Measurements from ENCODE around the gene ATP5PD.
"Not testable (repeated sequence)": the region's sequence is repeated elsewhere in the genome, so short reads cannot be mapped to it uniquely, and the experiment has no call there.

Gene ATP5PD

DNA sequence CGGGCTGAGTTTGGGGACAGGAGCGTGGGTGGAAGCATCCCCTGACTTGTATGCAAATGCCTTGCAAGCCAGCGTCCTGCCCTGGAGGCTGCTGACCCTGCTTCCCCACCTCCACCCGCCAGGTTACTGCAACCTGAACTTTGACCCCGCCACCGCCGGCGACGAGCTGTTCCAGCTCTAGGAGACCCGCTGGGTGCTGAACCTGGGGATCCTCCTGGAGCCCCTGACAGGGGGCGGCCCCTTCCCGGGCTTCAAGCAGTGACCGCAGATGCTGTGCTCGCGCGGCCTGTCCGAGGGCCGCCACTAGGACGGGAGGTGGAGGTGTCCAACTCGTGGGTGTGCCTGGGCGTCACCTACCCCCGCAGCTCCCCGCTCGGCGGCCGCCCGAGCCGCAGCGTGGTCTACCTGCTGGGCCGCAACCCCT, 30.3 kb upstream of the ATP5PD start:
- DNase-seq: no peak

DNA sequence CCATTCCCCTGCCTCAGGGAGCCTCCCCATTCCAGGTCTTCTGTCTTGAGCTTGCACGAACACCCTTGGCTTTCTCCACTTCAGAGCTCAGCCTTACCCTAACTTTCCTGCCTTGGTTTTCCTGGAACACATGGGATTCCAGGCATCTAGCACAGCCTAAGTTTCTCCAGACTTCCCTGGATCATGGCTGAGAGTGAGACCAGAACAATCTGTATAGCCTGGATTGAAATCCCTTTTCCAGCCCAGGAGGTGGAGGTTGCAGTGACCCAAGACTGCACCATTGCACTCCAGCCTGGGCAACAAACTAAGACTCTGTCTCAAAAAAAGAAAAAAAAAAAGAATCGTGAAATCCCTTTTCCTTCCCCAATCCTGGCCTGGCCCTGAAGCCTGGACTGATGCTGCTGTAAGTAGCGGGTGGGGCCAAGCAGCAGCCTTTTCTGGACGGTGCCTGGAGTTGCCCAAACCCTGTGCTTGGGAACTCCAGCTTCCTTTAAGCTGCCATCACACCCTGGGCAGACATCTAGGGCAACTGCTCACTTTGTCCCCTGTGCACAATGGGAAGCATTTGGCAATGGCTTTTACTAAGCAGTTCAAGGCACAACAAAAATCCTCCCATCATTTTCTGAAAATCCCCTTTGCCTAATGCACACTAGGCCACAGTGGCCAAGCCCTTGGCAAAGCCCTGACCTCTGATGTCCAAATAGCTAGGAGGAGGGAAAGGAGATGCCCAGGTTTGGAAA, 29.0 kb upstream of the ATP5PD start:
- DNase-seq: no peak

DNA sequence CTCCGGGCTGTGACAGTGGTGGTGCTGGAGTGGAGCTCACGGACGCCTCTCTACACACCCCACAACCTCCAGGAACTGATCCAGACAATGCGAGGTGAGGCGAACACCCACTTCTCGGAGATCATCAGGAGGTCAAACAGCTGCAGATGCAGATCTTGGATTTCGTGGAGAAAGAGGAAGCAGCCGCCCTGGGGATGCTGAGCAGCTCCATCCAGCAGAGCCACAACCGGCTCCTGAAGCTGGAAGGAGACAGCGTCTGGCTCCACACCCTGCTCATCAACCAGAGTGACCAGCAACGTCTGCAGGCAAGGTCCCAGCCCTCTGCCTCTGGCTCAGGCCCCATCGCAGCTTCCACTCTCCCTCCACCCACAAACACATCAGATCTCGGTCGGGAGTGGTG, 27.8 kb upstream of the ATP5PD start:
- peak; percentile 45 for DNase-seq

DNA sequence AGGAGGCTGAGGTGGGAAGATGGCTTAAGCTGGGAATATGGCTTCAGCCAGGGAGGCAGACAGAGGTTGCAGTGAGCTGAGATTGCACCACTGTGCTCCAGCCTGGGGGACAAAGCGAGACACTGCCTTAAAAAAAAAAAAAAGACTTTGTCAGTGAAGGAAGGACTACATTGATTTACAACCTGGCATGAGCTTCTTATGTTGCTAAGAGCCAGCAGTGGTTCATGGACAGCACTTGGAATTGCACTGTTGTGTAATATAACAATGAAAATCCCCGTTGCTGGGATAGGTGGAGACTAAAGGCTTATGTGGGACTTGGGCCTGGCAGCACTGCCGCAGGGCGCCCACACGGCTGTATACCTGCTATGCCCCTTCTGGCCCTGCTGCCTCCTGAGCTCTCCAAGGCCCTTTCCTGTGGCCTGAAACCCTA, 26.9 kb upstream of the ATP5PD start:
- no peak for DNase-seq

DNA sequence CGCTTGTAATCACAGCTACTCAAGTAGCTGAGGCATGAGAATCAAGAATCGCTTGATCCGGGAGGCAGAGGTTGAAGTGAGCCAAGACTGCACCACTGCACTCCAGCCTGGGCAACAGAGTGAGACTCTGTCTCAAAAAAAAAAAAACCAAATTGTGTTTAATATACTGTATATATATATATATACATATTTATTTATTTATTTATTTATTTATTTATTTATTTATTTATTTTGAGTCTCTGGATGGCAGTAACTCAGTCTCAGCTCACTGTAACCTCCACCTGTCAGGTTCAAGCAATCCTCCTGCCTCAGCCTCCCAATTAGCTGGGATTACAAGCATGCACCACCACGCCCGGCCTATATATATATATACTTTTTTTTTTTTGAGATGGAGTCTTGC, 26.1 kb upstream of the ATP5PD start:
- DNase-seq: not testable (repeated sequence)

DNA sequence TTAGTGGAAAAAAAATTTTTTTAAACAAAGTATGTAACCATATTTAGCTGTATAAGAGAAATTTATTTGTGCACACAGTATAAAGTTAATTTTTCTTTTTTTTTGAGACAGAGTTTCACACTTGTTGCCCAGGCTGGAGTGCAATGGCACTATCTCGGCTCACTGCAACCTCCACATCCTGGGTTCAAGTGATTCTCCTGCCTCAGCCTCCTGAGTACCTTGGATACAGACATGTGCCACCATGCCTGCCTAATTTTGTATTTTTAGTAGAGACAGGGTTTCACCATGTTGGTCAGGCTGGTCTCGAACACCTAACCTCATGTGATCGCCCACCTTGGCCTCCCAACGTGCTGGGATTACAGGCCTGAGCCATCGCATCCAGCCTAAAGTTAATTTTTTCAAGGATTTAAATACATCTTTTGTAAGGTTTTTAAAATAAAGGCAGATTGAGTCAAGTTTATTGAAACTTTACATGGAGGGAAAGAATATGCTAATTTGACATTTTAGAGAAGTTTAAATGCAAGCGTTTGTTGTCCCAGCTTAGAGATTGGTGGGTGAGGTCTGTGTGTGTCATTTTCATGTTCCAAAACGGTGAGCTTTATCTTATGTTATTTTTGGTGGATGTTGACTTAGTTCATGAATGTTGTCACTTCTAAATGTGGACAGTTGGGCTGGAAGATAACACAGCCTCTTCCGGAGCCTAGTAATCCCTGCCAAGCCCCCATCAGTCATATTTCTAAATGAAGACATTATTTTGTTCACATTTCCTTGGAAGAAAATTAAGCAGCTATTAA, 24.9 kb upstream of the ATP5PD start:
- DNase-seq: not testable (repeated sequence)

DNA sequence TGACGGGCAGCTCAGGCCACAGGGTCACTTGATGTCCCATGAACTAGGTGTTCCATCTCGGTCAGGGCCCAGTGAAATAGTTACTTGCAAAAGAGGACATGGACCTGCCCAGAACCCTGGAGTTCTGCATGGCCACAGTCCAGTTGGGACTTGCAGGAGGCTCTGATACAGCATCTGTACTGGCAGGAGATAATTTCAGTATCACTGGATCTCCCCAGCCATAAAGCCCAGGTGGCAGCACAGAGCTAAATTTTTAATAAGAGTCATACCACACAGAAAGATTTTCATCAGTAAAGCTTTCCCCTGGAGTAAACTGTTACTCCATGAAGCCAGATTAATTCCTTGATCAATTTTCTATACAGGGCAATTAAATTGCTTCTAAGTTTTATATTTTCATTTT, 23.0 kb upstream of the ATP5PD start:
- no peak for DNase-seq

DNA sequence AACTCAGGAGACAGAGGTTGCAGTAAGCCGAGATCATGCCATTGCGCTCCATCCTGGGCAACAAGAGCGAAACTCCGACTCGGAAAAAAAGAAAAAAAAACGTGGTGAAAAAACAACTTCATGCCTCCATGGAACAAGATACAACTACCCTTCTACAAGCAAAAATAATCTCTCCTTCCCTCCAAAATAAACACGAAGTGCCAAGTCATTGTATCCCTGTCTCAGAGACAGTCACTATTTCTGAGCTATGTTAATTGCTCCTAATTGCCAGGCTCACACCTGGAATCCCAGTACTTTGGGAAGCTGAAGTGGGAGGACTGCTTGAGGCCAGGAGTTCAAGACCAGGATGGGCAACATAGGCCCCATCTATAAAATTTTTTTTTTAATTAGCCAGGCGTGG, 22.0 kb upstream of the ATP5PD start:
- no peak for DNase-seq

DNA sequence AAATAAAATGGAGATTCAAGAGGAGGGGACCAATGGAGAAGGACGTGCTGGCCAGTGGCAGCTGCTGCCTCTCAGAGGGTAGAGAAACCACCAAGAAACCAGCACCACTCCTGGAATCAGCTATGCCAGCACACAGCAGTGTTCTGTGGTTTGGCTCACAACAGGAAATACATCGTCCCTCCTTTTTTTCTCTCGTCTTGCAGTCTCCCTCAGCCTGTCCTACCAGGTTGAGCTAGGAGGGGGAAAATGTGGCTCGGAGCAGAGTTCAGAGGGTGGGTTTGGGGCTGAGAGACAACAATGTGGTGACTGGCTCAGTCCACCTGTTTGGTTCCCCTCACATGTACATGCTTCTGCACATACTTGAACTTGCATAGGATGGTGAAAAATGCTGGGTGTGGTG, 21.1 kb upstream of the ATP5PD start:
- peak; percentile 62 for DNase-seq

DNA sequence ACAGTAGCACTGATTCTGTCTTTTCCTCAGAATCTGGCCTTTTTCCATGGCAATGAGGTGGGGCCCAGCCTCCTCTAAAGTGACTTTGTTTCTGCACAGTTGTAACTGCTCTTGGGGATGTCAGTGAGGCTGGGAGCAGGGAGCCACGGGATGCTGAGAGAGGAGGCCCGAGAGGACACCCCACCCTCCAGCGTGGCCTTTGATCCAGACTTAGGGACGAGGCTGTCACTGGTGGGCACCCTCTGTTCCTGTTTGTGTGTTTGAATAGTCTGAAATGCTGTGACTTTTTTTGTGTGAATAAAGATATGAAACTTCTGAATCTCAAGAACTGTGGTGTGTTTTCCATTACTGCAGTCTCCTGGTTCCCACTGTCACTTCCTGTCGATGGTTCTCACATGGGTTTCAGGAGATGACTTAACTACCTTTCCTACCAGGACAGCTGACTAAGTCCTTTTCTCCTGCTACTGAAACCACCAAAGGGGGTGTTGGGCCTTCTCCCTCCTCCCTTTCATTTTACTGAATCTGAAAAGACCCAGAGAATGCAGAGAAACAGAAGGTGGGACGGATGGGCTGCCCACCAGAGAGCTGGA, 18.9 kb upstream of the ATP5PD start:
- DNase-seq: no peak

DNA sequence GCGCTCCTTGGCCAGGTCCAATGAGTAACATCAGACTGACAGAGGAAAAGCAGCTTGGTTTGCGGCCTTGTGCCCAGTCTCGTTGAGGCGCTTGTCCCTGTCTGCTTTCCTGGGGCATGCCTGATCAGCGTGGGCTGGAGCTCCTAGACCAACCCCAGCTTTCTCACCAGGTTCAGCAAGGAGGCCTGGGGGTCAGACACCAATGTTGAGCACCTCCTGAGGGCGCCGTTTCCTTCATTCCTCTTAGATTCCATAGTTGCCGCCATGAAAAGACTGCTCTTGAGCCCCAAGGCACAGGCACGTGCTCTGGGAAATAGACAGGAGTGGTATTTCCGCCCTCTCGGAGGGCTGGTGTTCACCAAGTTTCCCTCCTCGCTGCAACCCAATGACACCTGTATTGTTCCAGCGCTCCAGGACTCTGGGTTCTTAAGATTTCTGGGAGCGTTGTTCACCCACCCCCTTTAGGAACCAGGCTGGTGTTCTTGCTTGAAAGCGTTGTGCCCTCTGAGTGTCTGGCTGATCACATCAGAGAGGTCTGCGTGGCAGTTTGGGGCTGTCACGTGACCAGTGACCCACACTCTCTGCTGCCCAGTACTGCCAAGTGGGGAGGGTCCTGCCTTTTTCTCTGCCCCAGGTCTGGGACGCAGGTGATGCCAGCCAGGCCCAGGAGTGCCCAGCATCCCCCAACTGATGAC, 18.2 kb upstream of the ATP5PD start:
- no peak for DNase-seq

DNA sequence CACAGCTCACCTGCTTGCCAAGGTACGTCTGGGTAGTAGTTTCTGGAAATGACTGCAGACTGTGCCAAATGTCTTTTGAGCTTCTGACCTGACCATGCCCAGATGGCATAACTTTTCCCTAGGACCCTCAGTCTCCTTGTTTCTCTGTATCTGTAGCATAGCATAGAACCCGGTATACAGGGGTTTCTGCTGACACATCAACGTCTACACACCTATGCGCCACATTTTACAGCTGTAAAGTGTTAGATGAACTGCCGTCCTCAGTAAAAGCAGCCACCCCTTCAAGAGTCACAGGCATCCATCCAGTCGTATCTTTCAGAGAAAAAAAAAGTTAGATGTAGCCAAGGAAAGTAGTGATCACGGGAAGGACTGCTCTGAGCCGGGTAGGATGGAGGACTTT, 17.7 kb upstream of the ATP5PD start:
- no peak for DNase-seq

DNA sequence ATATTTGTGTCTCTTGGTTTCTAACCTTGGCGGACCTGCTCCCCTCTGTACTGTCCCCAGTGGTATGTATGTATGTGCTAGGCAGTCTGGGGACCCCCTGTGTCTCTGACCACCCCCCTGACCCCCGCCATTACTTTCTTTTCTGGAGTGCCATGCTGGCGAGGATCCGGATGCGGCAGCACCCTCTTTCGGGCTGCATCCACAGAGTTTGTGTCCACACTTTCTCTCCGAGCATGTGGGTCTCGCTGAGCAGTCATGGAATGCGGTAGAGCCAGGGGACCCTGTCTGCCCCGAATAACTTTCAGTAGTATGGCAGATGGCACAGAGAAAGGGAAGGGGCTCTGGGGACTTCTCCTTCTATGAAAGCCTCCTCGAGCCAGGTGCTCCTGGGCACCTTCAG, 17.3 kb upstream of the ATP5PD start:
- no peak for DNase-seq

DNA sequence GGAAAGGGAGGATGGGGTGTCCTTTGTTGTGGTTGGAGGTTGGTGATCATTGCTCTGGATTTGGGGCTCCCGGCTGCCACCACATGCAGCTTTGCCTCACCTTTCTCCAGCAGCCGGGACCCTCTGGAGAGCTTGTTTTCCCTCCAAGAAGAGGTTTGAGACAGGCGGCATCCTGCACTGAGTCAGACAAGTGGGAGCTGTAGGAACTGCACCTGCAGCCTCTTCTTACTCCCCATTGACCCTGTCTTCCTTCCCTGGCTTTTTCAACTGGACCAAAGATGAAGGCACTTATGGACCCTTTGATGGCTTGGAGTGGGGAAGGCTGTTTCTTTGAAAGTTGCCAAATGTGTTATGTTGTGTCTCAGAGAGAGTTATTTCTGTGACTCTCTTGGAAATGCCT, 16.9 kb upstream of the ATP5PD start:
- no peak for DNase-seq

DNA sequence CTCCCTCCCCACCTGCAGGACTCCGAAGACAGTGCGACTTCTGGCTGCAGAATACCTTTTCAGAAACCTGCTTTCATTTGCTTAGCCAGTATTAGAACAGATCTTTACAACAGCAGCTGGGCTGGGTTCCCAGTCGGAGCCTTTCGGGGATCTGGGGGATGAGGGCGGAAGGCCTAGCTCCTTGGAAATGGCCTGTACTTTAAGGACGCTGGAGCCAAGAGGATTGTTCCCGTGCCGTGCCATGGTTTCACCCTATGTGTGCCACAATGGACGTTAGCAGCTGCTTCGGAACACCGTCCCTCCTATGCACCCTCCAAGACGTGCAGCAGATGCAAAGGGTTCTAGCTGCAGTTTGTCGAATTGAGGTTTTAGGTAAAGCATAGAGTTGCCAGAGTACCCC, 16.4 kb upstream of the ATP5PD start:
- DNase-seq: no peak

DNA sequence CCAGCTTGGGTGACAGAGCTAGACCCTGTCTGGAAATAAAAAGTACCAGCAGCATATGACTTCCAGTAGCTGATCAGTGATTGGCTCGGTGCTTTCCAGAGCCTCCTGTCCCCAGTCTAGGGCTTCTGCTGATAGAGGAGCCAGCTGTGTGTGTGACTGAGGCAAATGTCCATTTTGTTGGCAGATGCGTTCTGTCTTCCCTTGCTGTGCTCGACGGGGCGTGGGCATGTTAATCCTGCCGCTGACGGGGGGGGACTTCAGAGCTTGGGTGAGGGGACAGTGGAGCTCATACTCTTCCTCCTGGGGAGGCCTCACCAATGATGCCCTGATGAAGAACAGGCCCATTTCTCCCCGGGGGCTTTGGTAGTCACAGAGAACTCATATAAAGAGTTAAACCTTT, 14.8 kb upstream of the ATP5PD start:
- DNase-seq: no peak

DNA sequence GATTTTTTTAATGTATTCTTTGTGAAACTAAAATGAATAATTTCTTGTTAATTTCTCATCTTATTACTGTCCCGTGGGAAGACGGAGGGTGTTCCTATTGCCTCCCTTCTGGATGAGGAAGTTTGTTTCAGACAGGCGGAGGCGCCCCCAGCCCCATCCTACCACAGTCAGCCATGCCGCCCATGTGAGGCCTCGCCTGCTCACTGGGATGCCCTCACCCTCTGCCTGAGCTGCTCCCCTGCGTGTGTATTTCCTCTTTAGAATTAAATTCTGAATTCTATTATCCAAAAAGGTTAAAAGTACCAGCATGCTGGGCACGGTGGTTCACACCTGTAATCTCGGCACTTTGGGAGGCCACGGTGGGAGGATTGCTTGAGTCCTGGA, 14.3 kb upstream of the ATP5PD start:
- no peak for DNase-seq

DNA sequence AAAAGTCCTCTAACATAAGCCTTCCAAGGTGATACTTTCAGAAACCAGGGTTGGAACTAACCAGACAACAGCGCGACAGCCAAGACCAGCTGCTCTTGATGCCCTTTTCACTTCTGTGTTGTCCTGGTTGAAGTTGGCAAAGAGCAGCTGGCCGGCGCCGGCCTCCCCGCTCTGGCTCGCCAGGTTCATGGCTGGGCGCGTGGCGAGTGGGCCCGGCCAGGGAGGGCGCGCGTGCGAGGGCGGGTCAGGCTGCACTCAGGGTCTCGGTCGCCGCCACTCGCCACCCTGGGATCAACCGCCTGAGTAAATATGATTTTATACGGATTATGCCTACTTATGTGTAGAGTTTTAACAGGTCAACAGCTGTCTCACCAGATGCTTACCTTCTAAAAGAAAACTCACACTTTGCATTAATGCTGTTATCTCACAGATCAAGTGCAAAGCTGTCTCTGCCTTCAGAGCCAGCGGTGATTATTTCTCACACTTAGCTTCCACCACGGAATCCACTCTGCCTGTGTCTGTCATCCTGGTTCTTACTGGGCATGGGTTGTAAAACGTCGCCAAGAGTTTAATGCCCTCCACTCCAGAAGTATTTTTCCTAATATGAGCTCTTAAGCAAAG, 13.8 kb upstream of the ATP5PD start:
- no peak for DNase-seq

DNA sequence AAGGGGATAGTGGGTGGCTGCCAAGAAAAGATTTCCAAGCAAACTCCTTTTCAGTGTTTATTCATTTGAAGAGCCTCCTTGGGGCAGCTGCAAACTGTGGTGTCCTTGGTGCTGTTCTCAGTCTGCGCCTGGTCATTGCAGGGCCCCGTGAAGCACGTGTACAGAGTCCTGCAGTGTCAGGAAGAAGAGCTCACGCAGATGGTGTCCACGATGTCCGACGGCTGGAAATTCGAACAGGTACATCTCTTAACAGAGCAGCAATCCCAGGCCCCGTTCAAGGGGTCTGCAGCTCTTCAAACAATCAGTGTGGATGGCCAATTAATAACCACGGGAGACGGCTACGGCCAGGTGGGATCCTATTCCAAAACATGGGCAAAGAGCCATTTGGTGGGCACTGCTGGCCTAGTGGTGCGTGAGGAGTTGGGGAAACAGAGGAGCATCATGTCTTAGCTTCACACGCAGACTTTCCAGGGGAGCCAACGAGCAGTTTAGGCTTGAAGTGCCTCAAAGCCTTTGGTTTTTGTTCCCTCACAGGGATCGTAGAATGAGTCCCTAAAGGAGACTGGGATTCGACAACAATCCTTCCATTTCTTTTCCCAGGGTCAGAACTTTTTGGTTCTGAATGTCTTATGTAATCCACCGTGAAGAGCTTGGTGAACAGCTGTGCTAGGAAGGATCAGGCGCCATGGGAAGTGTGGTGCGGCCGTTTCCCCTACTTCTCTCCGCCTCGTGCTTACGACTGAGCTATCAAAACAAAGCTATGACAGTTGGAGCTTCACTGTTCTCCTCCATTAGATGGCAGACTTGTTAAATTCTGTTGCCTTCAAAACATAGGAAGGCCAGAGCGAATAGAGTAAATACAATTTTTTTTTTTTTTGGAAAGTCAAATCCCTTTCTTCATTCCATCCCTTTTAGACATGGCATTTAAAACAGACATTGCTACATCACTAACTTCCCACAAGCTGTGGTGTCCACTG, 12.9 kb upstream of the ATP5PD start:
- peak; percentile 74 for DNase-seq

DNA sequence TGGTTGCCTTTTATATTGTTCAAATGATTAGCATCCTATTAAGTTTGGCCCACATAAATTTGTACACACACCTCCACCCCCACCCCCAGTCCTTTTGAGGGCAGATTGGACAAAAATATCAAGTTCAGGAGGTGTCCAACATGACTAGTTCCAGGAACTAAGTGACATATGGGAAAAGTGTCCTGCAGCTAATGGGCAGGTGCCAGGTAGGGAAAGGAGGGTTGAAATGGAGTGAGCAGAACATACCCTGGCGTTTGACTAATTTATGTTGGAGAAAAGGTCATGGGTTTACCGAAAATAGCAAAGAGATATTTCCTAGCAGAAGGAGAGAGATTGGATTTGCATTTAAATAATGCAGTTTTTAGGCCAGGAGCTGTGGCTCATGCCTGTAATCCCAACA, 5.2 kb upstream of the ATP5PD start:
- DNase-seq: no peak

DNA sequence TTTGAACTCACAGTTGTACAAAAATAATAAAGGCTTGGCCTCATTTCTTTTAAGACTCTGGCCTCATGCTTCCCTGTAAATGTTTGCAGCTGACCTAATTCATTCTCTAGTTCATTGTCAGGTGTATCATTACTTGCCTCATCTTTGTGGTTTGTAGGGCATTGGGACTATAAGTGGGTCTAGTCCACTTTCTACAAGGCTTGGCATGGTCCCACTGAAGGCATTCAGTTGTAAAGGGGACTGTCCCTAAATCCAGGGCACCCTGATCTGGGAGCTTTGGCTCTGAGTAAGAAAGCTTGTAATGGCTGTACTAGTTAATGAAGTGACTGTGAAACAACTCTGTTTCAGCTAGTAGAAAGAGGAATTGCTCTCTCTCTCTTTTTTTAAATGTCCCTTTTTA, 2.9 kb upstream of the ATP5PD start:
- DNase-seq: no peak

DNA sequence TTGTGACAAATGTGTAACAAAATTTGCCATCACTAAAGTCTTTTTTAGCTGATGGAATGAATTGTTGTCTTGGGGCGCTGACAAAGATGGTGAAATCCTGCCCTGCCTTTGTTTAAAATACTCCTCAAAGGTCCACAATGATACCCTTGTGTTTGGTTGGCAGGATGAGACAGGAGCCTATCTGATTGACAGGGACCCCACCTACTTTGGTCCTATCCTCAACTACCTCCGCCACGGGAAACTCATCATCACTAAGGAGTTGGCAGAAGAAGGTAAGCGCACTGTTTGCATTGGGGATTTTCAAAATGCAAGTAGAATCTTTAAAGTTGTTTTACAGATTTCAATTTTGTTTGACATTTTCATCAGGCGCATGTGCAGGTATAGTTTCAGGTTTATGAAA, 2.3 kb upstream of the ATP5PD start:
- DNase-seq: no peak

Measured in MV-4-11 (cell line).